IMR-90 (cell line): ENCODE results near the gene HMCES. TPM values are rescaled to one million over a fixed set of nuclear protein-coding genes. Genes with fewer than 3 reads are reported as not detected.
A peak's percentile ranks its signal among the peaks of the same experiment; 100 is the strongest.

Experiments used
- ATAC-seq: fragments of 200-7000 bp; cut with Tn5 transposase; 2 replicates; pipeline ENCODE4 v1.9.1; 2020; ENCODE audit warnings: low read depth, mild to moderate bottlenecking, moderate library complexity
- BruUV-seq: library from RNA; stranded (reverse); fragments of 400-500 nt; replicated peaks from 2 replicates; lab custom pipeline; 2021; lab: Mats Ljungman, UMichigan
- CTCF ChIA-PET: fragments of 300-600 bp; formaldehyde crosslinking; extraction: SDS; loops from one replicate; lab custom pipeline; 2021; ENCODE audit warnings: antibody characterized with exemption; lab: Yijun Ruan, JAX
- POLR2A ChIA-PET: fragments of 300-600 bp; sonication (Branson Sonifier 250); formaldehyde crosslinking; loops from one replicate; lab custom pipeline; 2022; ENCODE audit warnings: antibody characterized with exemption; ENCODE audit not compliant: unreplicated experiment; lab: Charles Lee
- DNase-seq: peaks from one replicate; pipeline ENCODE4 v3.0.0; 2013
- H2AFZ ChIP-seq: replicated peaks from 2 replicates; pipeline ENCODE3; 2013; ENCODE audit warnings: low read length, mild to moderate bottlenecking; ENCODE audit not compliant: poor library complexity
- H2AK5ac ChIP-seq: 2 replicates; pipeline ENCODE4 v1.6.1; 2013; ENCODE audit warnings: low read depth, low read length, inconsistent platforms
- H2AK9ac ChIP-seq: replicated peaks from 2 replicates; pipeline ENCODE3; 2013; ENCODE audit warnings: mild to moderate bottlenecking, low read depth, low read length, moderate library complexity; ENCODE audit not compliant: poor library complexity
- H2BK120ac ChIP-seq: 2 replicates; pipeline ENCODE4 v1.6.1; 2013; ENCODE audit warnings: low read depth, low read length, inconsistent platforms
- H2BK15ac ChIP-seq: 3 replicates; pipeline ENCODE4 v1.6.1; 2013; ENCODE audit warnings: low read depth, low read length, inconsistent platforms
- H2BK20ac ChIP-seq: 2 replicates; pipeline ENCODE4 v1.6.1; 2013; ENCODE audit warnings: low read depth, mild to moderate bottlenecking, inconsistent platforms, low read length, moderate library complexity
- H2BK5ac ChIP-seq: 2 replicates; pipeline ENCODE4 v1.6.1; 2013; ENCODE audit warnings: mild to moderate bottlenecking, low read depth, low read length, inconsistent platforms; ENCODE audit not compliant: poor library complexity, severe bottlenecking
- H3K14ac ChIP-seq: replicated peaks from 2 replicates; pipeline ENCODE4 v1.6.1; 2013; ENCODE audit warnings: low read depth, low read length, inconsistent platforms
- H3K18ac ChIP-seq: 2 replicates; pipeline ENCODE4 v1.6.1; 2013; ENCODE audit warnings: low read depth, low read length, control low read depth
- H3K23ac ChIP-seq: 2 replicates; pipeline ENCODE4 v1.6.1; 2013; ENCODE audit warnings: low read depth, low read length, inconsistent platforms
- H3K27ac ChIP-seq: 2 replicates; pipeline ENCODE4 v1.5.1; 2013; ENCODE audit warnings: mild to moderate bottlenecking, control low read depth, low read length; ENCODE audit not compliant: insufficient read depth
- H3K27me3 ChIP-seq: 2 replicates; pipeline ENCODE4 v1.6.1; 2013; ENCODE audit warnings: low read length; ENCODE audit not compliant: control insufficient read depth, insufficient read depth
- H3K36me3 ChIP-seq: 2 replicates; pipeline ENCODE4 v1.6.1; 2013; ENCODE audit warnings: low read length, mixed read lengths; ENCODE audit not compliant: control insufficient read depth, insufficient read depth
- H3K4ac ChIP-seq: 2 replicates; pipeline ENCODE4 v1.6.1; 2013; ENCODE audit warnings: low read depth, low read length, inconsistent platforms
- H3K4me1 ChIP-seq: 2 replicates; pipeline ENCODE4 v1.6.1; 2013; ENCODE audit warnings: low read length, mixed read lengths; ENCODE audit not compliant: control insufficient read depth, insufficient read depth
- H3K4me2 ChIP-seq: 2 replicates; pipeline ENCODE4 v1.6.1; 2013; ENCODE audit warnings: low read depth, mild to moderate bottlenecking, control low read depth, low read length, moderate library complexity
- H3K4me3 ChIP-seq: 2 replicates; pipeline ENCODE4 v1.5.1; 2013; ENCODE audit warnings: low read depth, mild to moderate bottlenecking, control low read depth, low read length, moderate library complexity; ENCODE audit not compliant: insufficient read depth
- H3K56ac ChIP-seq: 2 replicates; pipeline ENCODE4 v1.6.1; 2013; ENCODE audit warnings: low read length, inconsistent platforms; ENCODE audit not compliant: insufficient read depth; ENCODE audit errors: extremely low read depth
- H3K79me1 ChIP-seq, 2 experiments: 2 replicates each; pipeline ENCODE4 v1.6.1; 2013; ENCODE audit warnings: low read length in 2 of 2, inconsistent platforms in 1 of 2, low read depth in 1 of 2
- H3K9ac ChIP-seq: 2 replicates; pipeline ENCODE4 v1.6.1; 2013; ENCODE audit warnings: low read depth, low read length, control low read depth
- H3K9me1 ChIP-seq: 2 replicates; pipeline ENCODE4 v1.6.1; 2013; ENCODE audit warnings: low read length, inconsistent platforms; ENCODE audit not compliant: insufficient read depth
- H3K9me3 ChIP-seq: 2 replicates; pipeline ENCODE4 v1.6.1; 2013; ENCODE audit warnings: low read length; ENCODE audit not compliant: control insufficient read depth, insufficient read depth
- H4K20me1 ChIP-seq: 2 replicates; pipeline ENCODE4 v1.6.1; 2013; ENCODE audit warnings: low read length, inconsistent platforms; ENCODE audit not compliant: insufficient read depth
- H4K5ac ChIP-seq: 2 replicates; pipeline ENCODE4 v1.6.1; 2013; ENCODE audit warnings: mild to moderate bottlenecking, low read depth, low read length, control low read depth
- H4K8ac ChIP-seq, 2 experiments: 2 replicates each; pipeline ENCODE4 v1.6.1; 2013; ENCODE audit warnings: low read depth in 2 of 2, low read length in 2 of 2, control low read depth in 1 of 2, inconsistent platforms in 1 of 2
- H4K91ac ChIP-seq: 2 replicates; pipeline ENCODE4 v1.6.1; 2013; ENCODE audit warnings: low read depth, low read length, inconsistent platforms; ENCODE audit not compliant: insufficient read depth
- POLR2A ChIP-seq: IDR thresholded peaks from 2 replicates; pipeline ENCODE4 v1.6.1; 2012; ENCODE audit warnings: mild to moderate bottlenecking, low read depth, low read length
- dilution Hi-C: fragments of 300-500 bp; cut with HindIII; formaldehyde crosslinking; loops from one replicate; pipeline ENCODE4 v1.14.3; 2018; ENCODE audit warnings: low sequenced_read_pairs; ENCODE audit not compliant: unreplicated experiment
- in situ Hi-C: fragments of 300-500 bp; cut with MboI; formaldehyde crosslinking; loops from 3 replicates; pipeline ENCODE4 v1.14.3; 2019; ENCODE audit warnings: low sequenced_read_pairs, inconsistent platforms, mixed read lengths
- intact Hi-C: fragments of 100-400 bp; cut with micrococcal nuclease; formaldehyde crosslinking; loops from 2 replicates; pipeline ENCODE4 v1.10.0; 2022
- polyA plus RNA-seq, 3 experiments: library from polyadenylated mRNA; depleted of rRNA; stranded (reverse); fragments of >200 nt; gene quantifications; 2 replicates each; pipeline ENCODE4 v1.2.3, GENCODE V29; 2012; ENCODE audit warnings: low replicate concordance in 1 of 3
- total RNA-seq: library from RNA; depleted of rRNA; stranded (reverse); fragments of >200 nt; gene quantifications from 2 replicates; pipeline ENCODE4 v1.2.3, GENCODE V29; 2012
- TF ChIP-seq, protein P1 (sequence below): fragments of 150-350 bp; IDR thresholded peaks from 2 replicates; pipeline ENCODE4 v1.6.1; 2017; ENCODE audit warnings: mild to moderate bottlenecking, antibody characterized with exemption, low read length, low read depth
- TF ChIP-seq, protein P2 (sequence below): conservative IDR thresholded peaks from 2 replicates; pipeline ENCODE4 v1.5.1; 2012; ENCODE audit warnings: mild to moderate bottlenecking, low read depth, low read length, improper control_type of control experiment

HMCES gene
- total and polyA plus RNA-seq, 2 of the 4 experiments (the other 2 are of a cell fraction): 26.0 to 30.5 TPM

DNA sequence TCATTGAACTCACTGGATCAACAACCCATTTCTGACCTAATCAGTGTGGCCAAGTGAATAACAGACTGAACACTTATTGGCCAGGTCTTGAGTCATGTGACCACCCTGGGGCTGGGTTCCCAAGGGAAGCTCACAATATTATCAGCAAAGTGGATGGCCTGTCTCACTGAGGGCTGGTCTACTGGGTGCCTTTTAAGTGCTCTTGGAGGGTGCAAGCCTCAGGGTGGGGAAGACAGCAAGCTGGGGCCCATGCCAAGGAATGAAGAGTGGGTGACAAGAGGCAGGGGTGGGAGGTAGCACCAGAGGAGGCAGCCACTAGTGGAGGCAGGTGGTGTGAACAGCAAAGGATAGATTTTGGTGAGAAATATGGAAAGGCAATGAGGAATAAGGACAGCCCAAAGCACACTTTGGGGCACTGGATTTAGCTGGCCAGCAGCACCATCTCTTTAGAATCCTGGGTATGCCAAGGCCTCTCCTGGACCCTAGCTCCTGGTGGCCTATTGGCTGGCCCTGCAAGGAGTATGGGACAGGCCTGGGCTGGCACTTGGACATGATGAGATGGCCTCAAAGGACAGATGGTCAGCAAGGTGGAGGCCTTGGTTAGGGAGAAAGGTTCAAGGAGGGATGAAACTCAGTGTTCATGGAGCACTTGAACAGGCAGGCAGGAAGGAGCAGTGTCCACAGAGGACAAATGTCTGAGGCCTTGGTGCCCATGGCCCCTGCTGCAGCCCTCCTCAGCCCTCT is 34.2 kb downstream of the HMCES start:
- no peak overlapping the region for H2BK15ac ChIP-seq
- TF ChIP-seq, protein P1, sequence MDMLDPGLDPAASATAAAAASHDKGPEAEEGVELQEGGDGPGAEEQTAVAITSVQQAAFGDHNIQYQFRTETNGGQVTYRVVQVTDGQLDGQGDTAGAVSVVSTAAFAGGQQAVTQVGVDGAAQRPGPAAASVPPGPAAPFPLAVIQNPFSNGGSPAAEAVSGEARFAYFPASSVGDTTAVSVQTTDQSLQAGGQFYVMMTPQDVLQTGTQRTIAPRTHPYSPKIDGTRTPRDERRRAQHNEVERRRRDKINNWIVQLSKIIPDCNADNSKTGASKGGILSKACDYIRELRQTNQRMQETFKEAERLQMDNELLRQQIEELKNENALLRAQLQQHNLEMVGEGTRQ: peak; percentile 54
- TF ChIP-seq, protein P2, sequence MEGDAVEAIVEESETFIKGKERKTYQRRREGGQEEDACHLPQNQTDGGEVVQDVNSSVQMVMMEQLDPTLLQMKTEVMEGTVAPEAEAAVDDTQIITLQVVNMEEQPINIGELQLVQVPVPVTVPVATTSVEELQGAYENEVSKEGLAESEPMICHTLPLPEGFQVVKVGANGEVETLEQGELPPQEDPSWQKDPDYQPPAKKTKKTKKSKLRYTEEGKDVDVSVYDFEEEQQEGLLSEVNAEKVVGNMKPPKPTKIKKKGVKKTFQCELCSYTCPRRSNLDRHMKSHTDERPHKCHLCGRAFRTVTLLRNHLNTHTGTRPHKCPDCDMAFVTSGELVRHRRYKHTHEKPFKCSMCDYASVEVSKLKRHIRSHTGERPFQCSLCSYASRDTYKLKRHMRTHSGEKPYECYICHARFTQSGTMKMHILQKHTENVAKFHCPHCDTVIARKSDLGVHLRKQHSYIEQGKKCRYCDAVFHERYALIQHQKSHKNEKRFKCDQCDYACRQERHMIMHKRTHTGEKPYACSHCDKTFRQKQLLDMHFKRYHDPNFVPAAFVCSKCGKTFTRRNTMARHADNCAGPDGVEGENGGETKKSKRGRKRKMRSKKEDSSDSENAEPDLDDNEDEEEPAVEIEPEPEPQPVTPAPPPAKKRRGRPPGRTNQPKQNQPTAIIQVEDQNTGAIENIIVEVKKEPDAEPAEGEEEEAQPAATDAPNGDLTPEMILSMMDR: no peak
- peak; percentile 15; the same call in 1 of the 2 replicates for TF ChIP-seq POLR2A
- no peak overlapping the region for H3K4me2 ChIP-seq
- POLR2A ChIA-PET: no interaction called here
- CTCF ChIA-PET: no interaction called here
- H3K14ac ChIP-seq: no peak overlapping the region
- peaks cover 8% of the 10 kb centered on the region; the same call in 1 of the 2 replicates for H4K20me1 ChIP-seq
- intact Hi-C loops: no loop called here
- DNase-seq: peak; percentile 16
- dilution Hi-C loops: no loop called here
- no peak overlapping the region for H3K18ac ChIP-seq
- H3K9me1 ChIP-seq: peaks cover 21% of the 10 kb centered on the region
- H3K4me1 ChIP-seq: peaks cover 6% of the 10 kb centered on the region; the same call in 1 of the 2 replicates
- H4K5ac ChIP-seq: no peak overlapping the region
- H3K27me3 ChIP-seq: no peaks in the 10 kb centered on the region
- peaks cover 0 to 33% of the 10 kb centered on the region in 2 experiments; a peak in 3 of 4 replicates for H3K79me1 ChIP-seq
- in situ Hi-C loops: no loop called here
- no peak overlapping the region for H3K9ac ChIP-seq
- no peak overlapping the region for H2AK9ac ChIP-seq
- no peak overlapping the region for H3K56ac ChIP-seq
- H3K4ac ChIP-seq: no peak overlapping the region
- no peak overlapping the region for H2BK20ac ChIP-seq
- no TSS peak for BruUV-seq
- H2AK5ac ChIP-seq: no peak overlapping the region
- no peak overlapping the region for H4K91ac ChIP-seq
- no peak overlapping the region for H3K4me3 ChIP-seq
- no peak overlapping the region for H4K8ac ChIP-seq
- no peaks in the 10 kb centered on the region for H3K36me3 ChIP-seq
- ATAC-seq: no peak
- no peak overlapping the region for H2BK5ac ChIP-seq
- H2AFZ ChIP-seq: no peak overlapping the region
- no peak overlapping the region for H2BK120ac ChIP-seq
- H3K9me3 ChIP-seq: no peaks in the 10 kb centered on the region
- no peak overlapping the region for H3K27ac ChIP-seq
- H3K23ac ChIP-seq: no peak overlapping the region
